CD4-positive, alpha-beta T cell treated with Interleukin-10 for 1 hour (primary cell): ENCODE data around the gene VPS11.
A peak's percentile ranks its signal among the peaks of the same experiment; 100 is the strongest.
"Not testable (repeated sequence)": the region's sequence is repeated elsewhere in the genome, so short reads cannot be mapped to it uniquely, and the experiment has no call there.

Source experiments
- DNase-seq: peaks from one replicate; pipeline ENCODE4 v3.0.0-alpha.2; 2020

VPS11 gene

DNA sequence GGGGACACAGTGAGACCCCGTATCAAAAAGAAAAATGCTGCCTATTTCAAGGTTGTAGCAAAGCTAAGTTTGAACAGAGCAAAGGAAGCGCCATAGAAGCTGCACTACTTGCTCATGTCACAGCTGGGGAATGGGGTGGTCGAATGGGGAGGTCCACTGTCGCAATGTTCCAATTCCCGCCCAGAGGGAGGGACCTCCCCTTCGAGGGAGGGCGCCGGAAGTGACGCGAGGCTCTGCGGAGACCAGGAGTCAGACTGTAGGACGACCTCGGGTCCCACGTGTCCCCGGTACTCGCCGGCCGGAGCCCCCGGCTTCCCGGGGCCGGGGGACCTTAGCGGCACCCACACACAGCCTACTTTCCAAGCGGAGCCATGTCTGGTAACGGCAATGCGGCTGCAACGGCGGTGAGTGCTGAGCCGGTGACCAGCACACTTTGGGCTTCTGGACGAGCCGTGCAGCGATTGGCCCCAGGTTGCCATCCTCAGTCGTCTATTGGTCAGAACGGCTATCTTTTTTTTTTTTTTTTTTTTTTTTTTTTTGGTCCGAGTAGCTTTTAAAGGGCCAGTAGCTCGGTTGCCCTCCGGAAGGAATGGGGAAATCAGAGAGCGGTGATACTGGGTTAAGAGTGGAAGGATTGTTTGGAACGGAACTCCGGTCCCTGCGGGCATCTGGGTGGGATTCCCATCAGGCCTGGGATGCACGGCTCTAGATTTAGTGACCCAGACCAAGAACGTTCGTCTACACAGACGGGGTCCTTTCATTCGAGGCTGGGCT lies 17.2 kb downstream of the VPS11 start, which contains the start of gene HMBS:
TSS of gene HMBS (plus strand) at position 219 of the 774 bp plus-strand sequence. CDS start at position 372, 153 bp downstream.
- peak; percentile 94 for DNase-seq

DNA sequence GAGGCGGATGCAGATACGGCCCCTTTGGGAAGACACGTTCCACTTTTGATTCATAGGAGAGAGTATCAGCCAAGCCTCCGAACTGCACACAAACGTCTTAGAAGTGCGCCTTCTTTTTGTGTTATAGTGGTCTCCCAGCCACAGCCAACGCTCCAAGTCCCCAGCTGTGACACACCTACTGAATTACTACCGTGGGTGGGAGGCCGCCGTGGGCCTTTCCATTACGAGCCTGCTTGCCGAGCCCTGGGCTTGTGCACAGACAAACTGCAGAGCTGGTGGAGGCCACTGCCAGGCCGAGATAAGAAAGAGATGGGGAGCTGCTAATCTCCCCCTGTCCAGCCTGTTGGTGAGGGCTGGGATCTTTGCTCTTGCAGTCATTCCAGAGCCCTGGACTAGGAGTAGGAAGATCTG lies 17.8 kb downstream of the VPS11 start:
- no peak for DNase-seq

DNA sequence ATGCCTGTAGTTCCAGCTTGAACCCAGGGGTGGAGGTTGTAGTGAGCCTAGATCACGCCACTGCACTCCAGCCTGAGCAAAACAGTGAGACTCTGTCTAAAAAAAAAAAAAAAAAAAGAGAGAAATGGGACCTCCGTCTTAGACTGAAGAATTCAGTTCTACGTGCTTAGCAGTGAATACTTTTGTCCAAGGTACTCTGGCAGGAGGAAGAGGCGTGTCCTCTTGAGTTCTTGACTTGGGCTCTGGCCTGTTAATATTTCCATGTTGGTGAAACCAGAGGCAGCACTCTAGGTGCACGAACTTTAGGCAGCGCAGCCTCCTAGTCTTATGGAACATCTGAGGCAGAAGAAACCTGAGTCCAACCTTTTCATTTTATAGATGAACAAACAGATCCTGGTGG lies 19.5 kb downstream of the VPS11 start:
- DNase-seq: no peak

DNA sequence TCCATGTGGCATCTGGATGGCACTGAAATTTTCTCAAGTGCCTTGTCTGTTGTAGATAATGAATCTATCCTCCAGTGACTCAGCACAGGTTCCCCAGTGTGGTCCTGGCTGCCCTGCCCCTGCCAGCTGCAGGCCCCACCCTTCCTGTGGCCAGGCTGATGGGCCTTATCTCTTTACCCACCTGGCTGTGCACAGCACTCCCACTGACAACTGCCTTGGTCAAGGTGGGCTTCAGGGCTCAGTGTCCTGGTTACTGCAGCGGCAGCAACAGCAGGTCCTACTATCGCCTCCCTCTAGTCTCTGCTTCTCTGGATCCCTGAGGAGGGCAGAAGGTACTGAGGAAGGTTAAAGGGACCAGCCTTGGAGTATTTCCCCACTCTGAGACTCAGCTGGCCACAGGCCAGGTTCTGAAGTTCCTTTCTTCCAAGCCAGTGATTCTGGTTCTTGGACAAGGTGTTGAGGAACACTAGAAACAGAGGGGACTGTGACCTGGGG lies 20.2 kb downstream of the VPS11 start:
- DNase-seq: no peak

DNA sequence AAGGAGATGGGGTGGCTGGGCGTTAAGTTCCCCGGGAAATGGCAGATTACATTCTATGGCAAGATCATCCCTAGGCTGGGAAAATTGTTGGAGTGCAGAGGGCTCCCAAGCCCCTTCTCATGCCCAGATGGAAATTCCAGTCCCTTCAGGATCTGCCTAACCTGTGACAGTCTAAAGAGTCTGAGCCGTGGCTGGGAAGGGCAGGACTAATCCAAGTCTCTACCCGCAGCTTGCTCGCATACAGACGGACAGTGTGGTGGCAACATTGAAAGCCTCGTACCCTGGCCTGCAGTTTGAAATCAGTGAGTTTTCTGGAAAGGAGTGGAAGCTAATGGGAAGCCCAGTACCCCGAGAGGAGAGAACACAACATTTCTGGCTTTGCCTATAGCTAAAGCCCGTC lies 20.8 kb downstream of the VPS11 start:
- DNase-seq: no peak

DNA sequence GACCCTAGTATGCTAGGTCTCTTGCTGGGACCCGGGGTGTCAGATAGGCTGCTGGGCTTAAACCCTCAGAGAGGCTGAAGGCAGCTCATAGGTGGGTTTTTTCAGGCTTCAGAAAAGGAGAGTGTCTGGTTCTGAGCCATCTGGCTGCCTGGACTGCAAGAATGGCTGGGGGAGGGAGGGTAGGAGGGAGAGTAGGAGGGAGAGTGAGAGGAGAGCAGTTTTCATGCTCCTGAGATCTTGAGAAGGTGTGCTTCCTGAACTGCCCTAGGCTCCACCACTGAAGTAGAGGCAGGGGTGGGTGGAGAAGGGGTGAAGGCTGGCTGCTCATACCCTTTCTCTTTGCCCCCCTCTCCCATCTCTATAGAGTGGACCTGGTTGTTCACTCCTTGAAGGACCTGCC lies 21.7 kb downstream of the VPS11 start:
- no peak for DNase-seq

DNA sequence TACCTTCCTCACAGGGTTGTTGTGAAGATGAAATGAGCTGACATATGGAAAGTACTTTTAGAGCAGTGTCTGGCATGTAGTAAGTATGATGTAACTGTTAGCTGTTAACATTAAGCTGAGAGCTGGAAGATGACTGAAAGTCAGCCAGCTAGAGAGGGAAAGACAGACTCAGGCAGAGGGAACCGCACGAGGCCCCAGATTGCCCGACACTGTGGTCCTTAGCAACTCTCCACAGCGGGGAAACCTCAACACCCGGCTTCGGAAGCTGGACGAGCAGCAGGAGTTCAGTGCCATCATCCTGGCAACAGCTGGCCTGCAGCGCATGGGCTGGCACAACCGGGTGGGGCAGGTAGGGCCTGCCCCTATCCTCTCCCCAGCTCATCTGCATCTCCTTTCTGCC lies 23.6 kb downstream of the VPS11 start:
- no peak for DNase-seq

DNA sequence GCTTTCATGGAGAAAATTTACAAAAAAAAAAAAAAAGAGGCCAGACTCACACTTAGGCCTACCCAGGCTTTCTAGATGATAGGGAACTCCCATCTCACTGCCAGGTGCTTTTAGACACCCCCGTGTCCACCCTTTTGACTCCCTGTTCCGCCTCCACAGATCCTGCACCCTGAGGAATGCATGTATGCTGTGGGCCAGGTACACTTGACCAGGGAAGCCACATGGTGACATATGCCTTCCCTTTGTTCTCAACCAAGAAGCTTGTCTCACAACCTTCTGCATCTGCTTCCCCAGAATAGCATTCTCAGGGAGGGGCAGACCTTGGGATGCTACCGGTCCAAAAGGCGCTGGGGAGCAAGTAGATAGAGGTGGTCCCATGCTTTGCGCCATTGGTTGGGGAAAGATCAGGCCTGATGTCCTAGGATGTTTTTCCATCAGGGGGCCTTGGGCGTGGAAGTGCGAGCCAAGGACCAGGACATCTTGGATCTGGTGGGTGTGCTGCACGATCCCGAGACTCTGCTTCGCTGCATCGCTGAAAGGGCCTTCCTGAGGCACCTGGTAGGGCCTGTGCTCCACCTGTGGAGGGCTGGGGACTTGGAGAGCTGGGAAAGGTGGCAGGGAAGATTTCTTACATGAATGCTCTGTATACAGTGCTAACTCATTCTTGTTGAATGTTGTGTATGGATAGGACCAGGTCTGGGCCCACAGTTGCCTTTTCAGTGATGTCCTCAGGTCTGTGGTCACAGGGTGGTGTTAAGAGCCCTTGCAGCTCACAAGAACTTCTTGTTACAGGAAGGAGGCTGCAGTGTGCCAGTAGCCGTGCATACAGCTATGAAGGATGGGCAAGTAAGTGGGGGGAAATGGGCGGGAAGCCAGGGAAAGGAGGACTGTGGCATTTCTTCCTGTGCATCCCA lies 24.6 kb downstream of the VPS11 start:
- DNase-seq: no peak

DNA sequence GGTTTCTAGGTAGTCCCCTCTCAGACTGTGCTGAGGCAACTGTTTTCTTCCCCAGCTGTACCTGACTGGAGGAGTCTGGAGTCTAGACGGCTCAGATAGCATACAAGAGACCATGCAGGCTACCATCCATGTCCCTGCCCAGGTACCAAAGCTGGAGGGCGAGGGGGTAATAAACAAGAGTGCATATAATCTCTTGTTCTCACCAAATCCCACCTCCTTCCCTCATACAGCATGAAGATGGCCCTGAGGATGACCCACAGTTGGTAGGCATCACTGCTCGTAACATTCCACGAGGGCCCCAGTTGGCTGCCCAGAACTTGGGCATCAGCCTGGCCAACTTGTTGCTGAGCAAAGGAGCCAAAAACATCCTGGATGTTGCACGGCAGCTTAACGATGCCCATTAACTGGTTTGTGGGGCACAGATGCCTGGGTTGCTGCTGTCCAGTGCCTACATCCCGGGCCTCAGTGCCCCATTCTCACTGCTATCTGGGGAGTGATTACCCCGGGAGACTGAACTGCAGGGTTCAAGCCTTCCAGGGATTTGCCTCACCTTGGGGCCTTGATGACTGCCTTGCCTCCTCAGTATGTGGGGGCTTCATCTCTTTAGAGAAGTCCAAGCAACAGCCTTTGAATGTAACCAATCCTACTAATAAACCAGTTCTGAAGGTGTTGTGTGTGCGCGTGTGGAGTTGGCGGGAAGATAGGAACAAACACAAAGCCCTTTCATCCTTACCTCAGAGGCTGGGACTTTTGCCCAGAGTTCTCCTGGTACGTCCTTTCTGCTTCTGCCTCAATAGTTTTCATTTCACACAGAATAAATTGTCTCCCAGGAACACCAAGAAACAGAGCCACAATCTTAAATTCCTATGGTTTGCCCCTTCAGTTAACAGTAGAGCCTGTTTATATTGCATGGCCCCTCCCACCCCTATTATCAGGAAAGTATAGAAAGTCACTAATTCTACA lies 25.5 kb downstream of the VPS11 start:
- no peak for DNase-seq

DNA sequence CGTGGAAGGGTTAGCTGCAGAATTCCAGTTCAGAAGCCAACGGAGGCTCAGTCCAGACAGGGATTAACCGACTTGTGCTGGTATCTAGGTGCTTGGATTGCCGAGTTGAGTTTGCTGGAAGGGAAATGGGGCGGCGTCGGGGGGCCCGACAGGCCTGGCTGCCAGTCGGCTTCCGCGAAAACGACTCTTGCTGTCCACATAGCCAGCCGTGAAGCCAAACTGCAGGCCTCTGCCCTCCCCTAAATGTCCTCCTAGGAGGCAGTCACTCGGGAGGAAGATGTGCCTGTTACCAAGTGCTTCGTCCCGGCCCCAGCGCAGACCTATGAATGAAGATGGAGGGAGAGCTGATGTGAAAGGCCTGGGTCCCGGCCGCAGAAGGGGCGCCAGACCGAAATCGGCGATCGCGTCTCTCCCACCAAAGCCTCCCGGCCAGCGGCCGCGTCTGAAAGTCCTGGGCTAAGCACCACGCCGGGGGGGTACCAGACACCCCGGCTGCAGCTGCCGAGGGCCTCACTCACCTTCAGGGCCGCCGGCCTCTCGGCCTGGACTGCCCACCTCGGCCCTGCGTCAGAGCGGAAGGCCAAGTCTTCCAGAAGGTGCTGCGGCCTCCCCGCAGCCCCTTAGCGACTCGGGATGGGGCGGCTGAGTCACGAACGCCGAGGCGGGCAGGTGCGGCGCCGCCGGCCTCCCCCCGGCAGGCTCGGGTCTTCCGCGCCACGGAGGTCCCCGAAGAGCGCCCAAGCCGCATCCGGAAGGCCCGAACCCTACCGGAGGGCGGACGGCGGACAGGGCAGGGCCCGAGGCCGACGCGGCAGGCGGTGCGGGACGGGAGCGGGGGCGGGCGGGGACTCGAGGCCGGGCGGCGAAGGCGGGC lies 26.6 kb downstream of the VPS11 start:
- DNase-seq: peak; percentile 50

DNA sequence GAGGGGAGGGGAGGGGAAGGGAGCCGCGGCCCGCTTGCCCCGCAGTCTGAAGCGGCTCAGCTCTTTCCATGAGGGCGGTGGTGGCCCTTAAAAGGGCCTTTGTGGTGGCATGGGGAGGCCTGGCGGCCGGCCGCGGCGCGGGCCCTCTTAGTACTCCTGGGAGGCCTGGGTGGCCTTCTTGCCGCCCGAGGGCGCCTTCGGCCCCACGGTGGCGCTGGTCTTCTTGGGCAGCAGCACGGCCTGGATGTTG lies 27.1 kb downstream of the VPS11 start:
- no peak for DNase-seq

DNA sequence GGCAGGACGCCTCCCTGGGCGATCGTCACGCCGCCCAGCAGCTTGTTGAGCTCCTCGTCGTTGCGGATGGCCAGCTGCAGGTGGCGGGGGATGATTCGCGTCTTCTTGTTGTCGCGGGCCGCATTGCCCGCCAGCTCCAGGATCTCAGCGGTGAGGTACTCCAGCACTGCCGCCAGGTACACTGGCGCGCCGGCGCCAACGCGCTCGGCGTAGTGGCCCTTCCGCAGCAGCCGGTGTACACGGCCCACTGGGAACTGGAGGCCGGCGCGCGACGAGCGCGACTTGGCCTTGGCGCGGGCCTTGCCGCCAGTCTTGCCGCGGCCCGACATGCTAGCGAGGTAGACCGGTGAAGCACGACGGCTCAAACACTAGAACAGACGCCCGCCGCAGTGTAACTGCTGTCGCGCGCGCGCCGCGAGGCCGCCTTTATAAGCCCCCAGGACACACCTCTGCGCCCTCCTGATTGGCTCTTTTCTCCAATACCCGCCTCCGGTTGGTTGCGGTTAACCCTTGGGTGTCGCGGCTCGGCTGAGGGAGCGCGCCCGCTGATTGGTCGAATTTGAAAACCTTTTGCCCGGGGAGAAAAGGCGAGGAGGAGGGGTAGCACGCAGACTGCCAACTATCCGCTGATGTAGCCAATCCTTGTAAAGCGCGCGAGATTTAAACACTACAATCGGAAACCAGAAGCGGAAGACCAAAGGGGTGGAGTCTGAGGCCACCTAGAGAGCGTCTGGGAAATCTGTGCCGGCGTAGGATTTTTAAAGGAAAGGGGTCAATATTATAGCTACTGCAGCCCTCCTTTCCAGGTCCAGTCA lies 27.7 kb downstream of the VPS11 start:
- peak; percentile 100 for DNase-seq

DNA sequence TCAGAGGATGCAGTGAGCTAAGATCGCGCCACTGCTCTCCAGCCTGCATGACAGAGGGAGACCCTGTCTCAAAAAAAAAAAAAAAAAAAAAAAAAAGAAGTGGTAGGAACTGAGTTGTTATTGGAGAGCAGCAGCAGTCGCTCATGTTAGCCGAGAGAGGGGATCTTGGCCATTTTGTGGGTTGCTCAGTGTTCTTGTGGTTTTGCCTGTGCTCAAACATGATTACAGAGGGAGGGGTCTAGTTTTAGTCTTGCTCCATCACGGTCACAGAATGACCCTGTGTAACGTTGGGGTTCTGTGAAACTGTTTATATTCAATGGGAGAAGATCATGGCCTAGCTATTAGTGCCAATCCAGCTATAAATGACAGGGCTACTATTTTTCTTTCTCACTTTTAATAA lies 32.1 kb downstream of the VPS11 start:
- DNase-seq: no peak

DNA sequence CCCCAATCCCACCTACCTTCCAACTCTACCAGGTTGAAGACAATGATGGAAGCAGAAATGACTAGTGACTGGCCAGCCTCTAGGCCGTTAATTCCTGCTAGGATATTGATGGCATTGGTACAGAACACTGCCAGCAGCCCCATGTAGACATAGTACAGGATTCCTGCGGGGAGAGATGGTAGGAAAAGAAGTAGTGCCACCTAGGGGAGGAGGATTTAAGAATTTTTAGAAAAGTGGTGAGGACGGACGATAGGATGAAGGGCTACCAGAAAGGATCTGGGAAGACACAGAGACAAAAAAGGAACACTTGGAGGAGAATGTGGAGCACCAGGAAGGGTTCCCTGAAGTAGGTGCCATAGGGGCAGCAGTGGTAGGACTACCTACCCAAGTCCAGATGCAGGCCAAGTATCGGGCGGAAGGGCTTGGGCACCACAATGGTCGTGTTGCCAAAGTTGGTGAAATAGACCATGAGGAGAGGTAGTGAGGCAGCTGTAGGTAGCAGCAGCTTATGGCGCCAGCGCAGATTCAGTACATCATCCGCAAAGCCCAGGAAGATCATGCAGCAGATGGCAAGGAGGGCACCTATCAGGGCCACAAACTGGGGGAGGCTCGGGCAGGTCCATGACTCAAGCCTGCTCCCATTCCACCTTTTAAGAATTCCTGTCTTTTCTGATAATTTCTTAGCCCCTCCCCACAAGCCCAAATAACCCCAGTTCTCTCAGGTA lies 32.8 kb downstream of the VPS11 start:
- peak; percentile 27 for DNase-seq

DNA sequence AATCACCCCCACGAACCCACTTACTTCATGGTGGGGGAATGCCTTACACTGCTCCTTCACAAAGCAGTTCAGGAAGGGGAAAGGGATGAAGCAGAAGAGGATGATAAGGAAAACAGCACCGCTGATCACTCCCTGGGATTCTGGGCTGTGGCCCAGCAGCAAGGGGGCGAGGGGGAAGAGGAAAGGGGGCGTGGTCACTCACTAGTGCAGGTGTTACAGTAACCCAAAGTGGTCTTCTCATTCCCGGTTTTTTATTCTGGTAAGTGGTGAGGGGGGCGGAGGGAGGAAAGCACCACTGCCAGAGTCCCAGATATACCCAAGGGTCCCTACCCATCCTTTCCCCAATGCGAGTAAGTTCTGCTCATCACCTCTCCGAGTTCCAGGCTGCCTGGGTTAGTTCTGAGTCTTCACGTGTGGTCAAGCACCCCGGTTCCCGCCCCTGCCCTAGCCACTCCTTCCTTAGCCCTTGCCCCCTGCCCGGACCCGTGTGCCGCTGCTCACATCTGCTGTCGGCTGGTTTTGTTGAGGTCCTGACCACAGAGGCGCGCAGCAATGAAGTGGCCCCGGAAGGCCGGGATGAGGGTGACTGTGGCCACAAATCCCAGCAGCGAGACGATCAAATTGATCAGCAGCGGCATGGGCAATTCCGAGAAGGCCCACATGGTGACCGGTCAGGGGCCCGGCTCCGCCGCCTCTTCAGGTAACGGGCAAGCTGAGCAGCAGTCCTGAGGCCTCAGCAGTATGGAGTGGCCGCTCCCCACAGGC lies 33.6 kb downstream of the VPS11 start:
- no peak for DNase-seq

DNA sequence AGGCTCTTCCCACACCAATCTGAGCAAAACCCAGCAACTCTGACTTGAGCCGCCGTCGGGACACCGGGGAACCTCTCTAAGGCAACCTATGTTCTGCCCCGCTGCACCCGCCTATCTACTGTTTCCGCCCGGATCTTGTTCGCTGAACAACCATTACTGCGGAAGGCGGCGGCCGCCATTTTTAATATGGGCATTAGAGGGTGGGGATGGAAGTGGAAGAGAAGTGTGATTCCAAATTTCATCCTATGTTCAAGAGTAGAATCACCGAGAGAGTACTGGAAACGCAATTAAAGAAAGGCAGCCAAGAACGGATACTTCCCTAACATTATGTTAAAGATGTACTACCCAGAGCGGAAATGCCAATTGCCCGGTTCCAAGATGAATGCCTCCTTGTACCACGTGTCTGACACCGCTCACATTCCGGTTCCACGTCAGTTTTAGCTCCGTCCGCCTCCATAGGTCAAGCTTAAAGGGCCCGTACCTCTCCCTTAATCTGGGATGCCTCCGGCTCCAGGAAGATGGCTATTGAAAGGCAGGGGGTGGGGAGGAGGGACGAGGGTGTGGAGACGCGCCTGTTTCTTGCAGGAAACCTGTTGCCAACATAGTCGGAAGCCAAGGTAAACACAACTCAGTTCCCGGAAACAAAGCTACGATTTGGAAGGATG lies 34.3 kb downstream of the VPS11 start, which contains the start of gene DPAGT1:
TSS of gene DPAGT1 (minus strand) at position 95 of the 665 bp plus-strand sequence. CDS start 198 bp downstream, outside the sequence.
- DNase-seq: peak; percentile 89

DNA sequence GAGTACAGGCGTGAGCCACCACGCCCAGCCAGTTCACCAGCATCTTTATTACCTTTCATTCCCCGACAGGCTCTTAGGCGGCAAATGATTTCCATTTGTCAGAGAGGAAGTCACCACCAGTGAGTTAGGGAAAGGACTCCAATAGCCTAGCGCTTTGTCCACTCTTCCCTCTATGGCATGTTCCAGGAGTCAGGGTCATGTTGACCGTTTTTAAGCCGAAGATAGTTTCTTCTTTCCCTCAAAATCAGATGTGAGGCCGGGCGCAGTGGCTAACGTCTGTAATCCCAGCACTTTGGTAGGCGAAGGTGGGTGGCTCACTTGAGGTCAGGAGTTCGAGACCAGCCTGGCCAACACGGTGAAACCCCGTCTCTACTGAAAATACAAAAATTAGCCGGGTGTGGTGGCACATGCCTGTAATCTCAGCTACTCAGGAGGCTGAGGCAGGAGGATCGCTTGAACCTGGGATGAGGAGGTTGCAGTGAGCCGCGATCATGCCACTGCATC lies 35.6 kb downstream of the VPS11 start:
- not testable (repeated sequence) for DNase-seq

DNA sequence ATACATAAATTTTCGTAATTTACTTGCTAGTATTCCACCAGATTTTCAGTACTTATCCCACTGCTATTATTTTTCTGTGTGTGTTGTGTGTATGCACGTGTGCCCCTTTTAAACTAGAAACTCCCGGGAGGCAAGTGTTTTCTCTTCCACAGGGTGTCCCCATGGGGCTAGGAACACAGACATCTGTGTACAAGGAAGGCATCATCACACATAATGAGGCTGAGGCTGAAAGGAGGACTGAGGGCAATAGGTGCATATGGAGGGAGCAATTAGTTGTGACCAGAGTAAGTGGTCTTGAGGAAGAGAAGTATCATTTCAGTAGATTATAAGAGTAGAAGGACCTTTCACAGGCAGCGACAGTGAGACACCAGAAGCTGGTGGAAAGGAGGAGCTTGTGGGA lies 36.2 kb downstream of the VPS11 start:
- no peak for DNase-seq
